ENCODE data around the gene MACROD1.

DNA sequence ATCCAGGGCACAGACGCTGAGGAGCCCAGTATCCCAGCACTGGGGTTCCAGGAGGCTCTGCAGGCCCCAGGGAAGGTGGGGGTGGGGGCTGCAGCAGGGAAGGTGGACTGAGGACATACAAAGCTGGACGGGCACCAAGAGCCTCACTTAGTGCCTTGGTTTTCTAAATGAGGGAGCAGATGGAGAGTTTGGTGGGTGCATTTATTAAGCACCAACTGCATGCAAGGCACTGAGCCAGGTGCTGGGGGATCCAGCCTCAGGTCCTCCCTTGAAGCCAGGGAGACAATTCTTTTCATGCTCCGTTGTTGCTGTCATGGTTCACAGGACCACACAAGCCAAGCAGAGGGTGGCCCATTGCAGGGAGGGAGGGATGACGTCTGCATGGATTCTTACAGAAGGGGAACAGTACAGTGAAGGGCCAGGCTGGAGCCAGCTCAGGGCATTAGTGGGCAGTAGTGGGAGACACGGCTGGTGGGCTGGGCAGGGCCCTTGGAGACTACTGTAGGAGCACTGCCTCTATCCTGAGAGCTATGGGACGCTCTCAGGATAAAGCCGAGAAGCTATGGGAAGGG, 65.0 kb downstream of the MACROD1 start:
- TF ChIP-seq, protein P1, sequence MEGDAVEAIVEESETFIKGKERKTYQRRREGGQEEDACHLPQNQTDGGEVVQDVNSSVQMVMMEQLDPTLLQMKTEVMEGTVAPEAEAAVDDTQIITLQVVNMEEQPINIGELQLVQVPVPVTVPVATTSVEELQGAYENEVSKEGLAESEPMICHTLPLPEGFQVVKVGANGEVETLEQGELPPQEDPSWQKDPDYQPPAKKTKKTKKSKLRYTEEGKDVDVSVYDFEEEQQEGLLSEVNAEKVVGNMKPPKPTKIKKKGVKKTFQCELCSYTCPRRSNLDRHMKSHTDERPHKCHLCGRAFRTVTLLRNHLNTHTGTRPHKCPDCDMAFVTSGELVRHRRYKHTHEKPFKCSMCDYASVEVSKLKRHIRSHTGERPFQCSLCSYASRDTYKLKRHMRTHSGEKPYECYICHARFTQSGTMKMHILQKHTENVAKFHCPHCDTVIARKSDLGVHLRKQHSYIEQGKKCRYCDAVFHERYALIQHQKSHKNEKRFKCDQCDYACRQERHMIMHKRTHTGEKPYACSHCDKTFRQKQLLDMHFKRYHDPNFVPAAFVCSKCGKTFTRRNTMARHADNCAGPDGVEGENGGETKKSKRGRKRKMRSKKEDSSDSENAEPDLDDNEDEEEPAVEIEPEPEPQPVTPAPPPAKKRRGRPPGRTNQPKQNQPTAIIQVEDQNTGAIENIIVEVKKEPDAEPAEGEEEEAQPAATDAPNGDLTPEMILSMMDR (IDR thresholded peaks at IDR 0.05) = no peak
- no peak for TF ChIP-seq POLR2A (IDR thresholded peaks at IDR 0.05)

All from Peyer's patch (tissue), 4 donors.